HG03025 (cell line): Measurements from ENCODE around the gene TULP4.
"Not testable (repeated sequence)": the region's sequence is repeated elsewhere in the genome, so short reads cannot be mapped to it uniquely, and the experiment has no call there.

ENCODE experiments used
- ATAC-seq: cut with Tn5 transposase; IDR thresholded peaks from one replicate; pipeline ENCODE4 v1.9.1; 2021; ENCODE audit warnings: mild to moderate bottlenecking, moderate library complexity; ENCODE audit not compliant: unreplicated experiment, low FRiP score

Gene TULP4

DNA sequence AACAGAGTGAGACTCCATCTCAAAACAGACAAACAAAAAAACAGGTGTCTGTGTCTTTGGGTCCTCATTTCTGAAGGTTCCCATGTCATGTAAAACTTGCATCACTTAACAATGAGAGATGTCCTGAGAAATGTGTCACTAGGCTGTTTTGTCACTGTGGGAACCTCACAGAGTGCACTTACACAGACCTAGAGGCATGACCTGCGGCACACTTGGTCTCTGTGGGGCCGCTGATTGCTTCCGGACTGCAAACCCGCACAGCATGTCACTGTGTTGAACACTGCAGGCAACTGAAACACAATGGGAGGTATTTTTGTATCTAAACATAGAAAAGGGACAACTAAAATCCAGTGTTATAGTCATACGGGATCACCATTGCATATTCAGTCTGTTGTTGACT lies 205.3 kb downstream of the TULP4 start:
- ATAC-seq: no peak

DNA sequence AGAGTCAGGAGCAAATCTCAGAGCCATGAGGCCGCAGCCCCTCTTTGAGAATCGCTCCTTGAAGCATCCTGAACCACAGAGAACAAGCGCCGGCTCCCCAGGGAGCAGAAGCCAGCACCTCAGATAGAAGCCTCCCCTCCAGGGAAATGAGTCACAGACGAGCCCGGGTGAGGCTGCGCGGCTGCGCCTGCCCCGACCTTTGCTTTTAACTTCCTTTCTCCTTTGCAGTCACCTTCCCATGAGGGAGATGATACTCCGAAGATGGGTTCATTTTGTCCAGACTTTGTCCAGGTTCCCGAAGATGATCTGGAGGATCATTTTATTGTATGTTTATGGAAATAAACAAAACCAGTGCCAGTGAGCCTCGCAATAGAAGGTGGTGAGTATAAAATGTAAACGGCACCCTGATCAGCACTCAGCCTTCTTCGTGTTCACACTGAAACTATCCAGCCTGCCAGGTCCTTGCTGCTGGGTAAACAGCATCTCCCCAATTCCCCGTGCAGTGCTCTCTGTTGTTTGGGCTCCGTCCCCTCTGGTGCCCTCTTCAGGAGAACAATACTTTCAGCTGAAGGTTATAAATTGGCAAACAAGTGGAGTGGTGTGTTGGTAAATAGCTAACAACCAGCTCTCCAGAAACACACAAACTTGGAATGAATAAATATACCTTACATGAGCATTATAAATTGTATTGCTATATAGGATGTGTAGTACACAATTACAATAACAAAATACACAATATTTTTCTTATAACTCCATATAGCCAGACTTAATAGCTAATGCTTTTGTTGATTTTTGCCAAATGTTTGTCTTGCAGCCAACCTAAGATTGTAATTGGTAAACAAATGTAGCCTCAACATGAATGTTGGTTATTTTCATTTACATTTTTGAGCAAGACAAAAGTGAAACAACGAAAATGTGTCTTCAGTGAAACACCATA lies 206.2 kb downstream of the TULP4 start:
- peak; percentile 54 for ATAC-seq

DNA sequence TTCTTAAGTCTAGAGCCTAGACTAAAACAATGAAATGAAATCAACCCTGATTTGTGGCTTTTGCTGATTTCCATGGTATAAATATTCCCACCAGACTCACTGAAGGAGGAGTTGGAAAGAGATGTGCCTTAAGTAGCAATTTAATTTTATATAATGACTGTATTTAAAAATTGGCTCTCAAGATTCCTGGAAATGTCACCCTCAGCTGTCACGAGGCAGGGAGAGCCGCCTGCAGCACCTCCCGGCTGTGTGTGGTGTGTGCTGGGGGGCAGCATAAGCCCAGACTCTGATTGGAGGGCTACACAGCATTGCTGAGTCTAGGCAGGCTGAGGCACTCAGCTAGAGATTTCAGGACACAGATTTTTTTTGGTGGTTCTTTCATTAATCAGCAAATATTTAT lies 207.0 kb downstream of the TULP4 start:
- ATAC-seq: no peak

DNA sequence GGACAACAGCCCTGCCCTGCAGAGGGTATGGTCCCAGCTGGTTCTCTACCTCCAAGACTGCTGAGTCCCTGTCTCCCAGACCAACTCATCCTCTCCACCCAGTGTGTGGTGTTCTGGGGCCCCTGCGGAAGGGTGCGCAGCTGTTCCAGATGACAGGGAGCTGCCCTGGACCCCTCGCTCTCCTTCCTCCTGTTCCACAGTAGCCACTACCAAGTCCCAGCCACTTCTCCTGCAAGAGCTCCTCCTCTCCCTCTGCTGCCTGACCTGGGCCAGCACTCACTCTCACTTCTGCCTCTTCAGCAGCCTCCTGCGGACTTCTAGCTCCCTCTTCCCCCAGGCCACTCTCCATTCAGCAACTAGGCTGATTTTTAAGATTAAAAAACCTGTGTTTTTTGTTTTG lies 207.5 kb downstream of the TULP4 start:
- no peak for ATAC-seq

DNA sequence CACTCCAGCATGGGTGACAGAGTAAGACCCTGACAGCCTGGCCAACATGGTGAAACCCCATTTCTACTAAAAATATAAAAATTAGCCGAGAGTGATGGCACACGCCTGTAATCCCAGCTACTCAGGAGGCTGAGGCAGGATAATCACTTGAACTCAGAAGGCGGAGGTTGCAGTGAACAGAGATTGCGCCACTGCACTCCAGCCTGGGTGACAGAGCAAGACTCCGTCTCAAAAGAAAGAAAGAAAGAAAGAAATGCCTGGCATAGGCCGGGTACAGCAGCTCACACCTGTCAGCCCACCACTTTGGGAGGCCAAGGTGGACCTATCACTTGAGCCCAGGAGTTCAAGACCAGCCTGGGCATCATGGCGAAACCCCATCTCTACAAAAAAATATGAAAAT lies 208.7 kb downstream of the TULP4 start:
- ATAC-seq: not testable (repeated sequence)

DNA sequence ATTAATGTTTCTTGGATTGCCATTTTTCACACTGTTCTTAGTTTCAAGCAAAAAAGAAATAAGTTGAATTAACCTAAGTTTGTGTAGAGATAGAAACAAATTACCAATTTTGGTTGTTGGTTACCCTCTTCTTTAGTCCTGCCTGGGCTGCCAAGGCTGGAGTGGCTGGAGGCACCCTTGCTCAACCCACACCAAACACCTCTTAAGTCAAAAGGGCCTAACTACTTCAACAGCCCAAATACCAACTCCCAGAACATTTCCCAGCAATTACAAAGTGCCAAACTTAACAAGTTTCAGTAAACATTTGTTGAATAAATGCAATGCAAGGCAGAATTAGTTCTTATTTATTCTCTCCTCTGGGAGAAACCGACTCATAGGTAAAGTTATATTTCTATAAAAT lies 209.5 kb downstream of the TULP4 start:
- ATAC-seq: no peak

DNA sequence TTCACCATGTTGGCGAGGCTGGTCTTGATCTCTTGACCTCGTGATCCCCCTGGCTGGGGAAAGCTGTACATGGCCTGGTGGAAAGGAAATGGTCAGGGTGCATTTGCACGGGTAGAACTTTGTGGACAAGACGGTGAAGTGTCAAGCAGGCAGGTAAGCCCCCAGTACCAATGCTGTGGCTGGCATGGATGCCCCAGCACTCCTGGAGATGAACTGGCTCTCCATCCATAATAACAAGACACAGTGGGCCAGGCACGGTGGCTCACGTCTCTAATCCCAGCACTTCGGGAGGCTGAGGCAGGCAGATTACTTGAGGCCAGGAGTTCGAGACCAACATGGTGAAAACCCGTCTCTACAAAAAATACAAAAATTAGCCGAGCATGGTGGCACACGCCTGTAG lies 210.4 kb downstream of the TULP4 start:
- ATAC-seq: no peak

DNA sequence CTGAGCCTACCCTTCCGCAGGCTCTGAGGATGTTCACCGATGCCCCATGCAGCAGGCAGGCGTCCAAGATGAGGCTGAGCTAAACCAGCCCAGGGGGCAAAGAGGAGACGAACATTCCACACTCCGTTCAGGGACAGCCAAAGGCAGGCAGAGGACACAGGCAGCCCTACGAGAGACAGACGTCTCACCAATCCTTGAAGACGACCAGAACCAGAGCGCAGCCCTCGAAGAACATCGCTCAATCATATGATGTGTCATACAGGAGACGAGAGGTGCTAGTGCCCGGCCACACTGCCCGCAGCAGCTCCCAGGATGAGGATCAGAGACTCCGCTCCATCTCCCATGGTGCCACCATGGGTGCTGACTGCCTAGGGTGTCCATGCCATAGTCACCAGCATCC lies 212.0 kb downstream of the TULP4 start:
- no peak for ATAC-seq

DNA sequence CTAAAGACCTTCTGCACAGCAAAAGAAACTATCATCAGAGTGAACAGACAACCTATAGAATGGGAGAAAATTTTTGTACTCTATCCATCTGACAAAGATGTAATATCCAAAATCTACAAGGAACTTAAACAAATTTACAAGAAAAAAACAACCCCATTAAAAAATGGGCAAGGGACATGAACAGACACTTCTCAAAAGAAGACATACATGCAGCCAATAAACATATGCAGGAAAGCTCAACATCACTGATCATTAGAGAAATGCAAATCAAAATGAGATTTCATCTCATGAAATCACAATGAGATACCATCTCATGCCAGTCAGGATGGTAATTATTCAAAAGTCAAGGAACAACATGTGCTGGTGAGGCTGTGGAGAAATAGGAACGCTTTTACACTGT lies 215.6 kb downstream of the TULP4 start:
- ATAC-seq: not testable (repeated sequence)

DNA sequence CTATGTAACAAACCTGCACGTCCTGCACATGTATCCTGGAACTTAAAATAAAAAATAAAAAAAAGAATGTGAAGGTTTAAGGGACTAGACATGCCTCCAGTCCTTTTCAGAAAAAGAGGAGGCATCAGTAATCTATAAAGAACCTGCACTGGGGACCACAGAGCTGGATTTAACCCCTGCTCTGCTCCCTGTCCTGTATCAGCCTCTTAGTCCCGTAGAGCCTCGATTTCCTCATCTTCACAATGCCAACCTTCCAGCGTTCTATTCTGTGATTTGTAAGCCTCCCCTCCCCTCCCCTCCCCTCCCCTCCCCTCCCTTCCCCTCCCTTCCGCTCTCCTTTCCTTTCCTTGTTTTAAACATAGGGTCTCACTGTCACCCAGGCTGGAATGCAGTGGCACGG lies 216.6 kb downstream of the TULP4 start:
- ATAC-seq: no peak

DNA sequence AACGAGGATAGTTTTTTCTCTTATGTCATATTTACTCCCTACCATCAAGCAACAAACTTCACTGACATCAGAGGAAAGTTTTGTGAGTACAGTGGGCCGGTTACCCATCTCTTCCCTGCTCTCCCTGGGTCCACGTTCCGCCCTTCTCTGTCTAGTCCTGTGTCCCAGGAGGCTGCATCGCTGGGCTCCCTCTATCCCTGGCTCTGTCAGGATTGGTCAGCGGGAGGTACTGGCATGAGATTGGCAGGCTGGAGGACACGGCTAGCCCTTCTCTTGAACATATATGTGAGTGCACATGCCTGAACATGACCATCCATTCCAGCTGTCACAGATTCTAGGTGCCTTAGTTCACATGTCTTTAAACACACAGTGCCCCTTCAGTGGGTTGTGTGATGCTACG lies 217.4 kb downstream of the TULP4 start:
- ATAC-seq: no peak

DNA sequence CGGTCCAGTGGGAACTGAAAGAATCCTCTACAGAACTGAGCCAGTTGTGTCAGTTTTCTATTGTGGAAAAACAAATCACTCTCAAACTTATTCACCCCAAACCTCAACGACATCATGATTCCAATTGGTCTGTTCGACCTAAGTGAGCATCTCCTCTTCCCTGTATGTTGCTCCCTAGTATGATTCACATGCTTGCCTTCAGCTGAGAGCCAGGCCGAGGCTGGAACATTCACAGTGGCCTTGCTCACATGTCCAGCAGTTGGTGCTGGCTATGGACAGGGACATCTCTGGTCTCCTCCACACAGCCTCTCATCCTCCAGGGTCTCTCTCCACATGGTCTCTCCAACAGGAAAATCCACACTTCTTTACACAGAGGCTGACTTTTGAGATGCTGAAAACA lies 219.3 kb downstream of the TULP4 start:
- ATAC-seq: no peak

DNA sequence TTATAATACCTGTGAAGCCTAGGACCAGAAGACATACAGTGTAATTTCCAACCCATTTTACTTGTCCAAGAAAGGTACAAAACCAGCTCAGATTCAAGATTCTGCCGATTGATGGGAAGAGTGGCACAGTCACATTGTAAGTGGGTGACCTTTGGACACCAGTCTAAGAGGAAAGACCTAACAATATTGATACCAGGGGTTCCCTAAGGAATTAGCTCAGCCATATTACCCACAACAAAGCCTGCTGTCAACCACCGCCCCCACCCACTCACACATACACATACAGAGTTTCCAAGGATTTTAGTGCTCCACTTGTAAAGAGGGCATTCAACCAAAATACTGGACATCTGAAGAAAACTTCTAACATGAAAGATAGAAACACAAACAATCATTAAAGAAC lies 219.7 kb downstream of the TULP4 start:
- ATAC-seq: no peak

DNA sequence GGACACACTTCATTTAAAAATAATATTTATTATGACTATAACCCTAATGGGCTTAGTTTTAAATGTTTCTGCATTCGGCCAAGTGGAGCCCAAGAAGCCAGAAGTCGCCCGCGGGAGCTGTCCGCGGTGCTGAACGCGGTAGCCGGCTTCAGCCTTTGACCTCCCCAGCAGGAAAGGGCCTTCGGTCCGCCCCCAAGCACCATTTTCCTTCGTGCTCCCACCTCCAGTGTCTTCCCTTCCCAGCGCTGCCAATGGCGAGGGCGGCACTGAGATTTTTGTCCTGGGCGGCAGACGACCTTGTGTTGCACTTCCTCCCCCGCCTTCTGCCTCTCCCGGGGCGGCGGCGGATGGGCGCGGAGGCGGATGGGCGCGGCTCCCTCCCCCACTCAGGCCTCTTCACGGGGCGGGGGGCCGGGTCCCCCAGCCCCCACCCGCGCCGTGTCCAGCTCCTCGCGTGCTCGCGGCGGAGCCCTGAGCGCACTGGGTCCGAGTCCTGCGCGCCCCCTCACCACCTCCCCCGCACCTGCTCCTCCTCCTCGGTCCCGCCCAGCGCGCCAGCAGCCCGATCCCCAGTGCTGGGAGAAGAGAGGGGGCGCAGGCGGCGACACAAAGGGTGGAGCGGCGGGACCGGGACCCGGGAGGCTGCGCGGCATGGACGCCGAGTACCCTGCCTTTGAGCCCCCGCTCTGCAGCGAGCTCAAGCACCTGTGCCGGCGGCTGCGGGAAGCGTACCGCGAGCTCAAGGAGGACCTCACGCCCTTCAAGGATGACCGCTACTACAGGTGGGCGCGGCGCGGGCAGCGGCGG lies 224.0 kb downstream of the TULP4 start:
- ATAC-seq: no peak

DNA sequence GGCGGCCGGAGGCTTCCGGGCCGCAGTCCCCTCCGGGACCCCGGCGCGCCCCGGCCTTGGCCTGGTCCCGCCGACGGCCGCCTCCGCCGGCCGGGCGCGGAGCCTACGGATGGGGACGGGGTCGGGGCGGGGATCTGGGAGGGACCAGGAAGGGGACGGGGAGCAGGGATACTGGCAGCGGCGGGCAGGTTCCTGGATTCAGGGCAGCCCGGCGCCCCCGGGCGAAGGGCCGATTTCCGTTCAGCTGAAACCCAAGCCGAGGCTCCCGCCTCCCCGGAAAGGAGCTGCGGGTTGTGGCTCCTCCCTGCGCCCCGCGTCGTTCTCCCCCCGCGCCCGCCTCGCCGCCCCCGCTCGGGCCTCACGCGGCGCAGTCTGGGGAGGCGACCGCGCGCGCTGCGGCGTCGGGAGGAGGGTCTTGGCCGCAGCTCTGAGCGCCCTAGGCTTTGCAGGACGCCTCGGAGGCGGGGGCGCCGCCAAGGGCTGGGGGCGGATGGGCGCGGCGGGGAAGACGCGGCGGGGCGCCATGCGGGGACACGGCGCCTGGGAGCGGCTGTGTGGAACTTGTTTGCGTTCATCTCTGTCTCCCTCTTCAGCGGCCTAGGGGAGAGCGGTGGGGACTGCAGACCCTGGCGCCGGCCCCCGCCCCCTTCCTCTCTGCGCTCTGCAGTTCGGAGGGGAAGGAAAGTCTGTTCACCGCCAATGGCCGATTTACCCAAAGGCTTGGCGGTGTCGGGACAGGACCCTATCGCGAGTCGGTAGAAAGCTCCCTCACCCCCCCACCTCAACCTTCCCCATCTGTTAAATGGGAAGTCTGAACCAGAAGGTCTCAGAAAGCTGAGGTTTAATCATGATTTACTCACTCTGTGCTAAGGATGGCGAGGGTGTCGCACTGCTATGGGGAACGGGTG lies 224.9 kb downstream of the TULP4 start:
- no peak for ATAC-seq

DNA sequence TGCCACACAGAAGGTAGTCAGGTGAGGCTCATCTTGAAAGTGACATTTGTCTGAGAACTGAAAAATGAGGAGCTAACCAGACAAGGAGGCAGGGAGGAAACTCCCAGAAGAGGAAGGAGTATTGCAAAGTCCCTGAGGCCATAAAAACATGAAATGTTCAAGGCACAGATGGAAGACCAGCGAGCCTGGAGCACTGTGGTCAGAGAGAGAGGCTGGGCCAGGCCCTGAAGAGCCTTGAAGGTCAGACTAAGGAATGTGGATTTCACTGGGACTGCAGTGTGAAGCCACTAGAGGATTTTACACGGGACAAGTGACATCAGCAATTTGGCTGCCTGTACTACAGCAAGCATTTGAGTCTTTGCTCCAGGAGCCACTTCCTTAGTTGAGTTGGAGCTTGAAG lies 226.5 kb downstream of the TULP4 start:
- no peak for ATAC-seq

DNA sequence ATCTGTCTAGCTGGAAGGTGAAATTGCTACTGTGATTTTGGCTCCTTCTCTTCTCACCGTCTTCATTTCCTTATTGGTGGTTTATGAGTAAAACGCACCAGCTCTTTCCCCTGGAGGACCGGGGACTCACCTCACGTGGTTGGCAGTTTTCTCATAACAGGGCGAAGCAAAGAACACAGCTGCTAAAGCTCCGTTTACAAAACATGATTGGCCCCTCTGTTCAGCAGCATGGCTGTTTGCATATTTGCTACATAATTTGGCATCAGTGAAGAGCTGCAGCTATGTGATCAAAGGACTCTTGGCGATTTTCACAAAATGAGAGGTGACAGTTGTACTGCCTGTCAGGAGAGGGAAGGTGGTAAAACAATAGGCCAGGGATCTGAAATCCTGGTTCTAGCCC lies 227.1 kb downstream of the TULP4 start:
- ATAC-seq: no peak

DNA sequence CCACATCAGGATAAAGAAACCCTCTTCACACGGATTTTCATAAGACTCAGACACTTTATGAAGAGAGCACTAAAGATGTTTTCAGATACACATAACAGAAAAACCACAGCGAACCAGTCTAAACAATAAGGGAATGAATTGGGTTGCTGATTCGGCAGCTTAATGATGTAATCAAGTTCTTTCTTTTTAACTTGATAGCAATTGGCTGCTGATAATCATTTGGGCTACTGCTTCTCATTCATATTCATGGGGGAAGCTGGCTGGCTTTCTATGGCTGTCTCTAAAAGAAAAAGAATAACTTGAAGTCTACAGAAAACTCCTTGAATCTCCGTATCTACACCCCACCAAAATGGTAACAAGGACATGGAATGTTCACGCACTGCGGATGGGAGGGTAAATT lies 227.6 kb downstream of the TULP4 start:
- no peak for ATAC-seq

DNA sequence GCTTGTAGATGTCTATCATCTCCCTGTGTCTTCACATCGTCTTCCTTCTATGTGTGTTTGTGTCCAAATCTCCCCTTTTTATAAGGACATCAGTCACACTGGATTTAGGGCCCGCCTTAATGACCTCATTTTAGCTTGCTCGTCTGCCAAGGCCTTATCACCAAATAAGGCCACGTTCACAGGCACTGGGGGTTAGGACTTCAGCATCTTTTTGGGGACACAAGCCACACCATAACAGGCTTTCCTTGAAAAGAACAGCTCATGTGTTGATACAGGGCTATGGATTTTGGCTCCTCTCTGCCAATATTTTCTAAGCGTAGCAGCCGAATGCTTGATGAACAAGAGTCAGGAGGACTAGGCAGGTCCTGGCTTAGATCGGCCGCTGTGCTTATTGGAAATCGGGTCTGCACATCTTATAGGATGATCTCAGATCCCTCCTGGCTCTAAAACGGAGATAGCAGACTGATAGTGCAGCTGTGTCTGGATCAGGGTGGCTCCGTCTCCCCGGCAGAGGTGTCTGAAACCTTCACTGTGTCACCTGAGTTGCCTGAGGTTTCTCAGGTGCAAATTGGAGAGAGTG lies 231.4 kb downstream of the TULP4 start:
- no peak for ATAC-seq

DNA sequence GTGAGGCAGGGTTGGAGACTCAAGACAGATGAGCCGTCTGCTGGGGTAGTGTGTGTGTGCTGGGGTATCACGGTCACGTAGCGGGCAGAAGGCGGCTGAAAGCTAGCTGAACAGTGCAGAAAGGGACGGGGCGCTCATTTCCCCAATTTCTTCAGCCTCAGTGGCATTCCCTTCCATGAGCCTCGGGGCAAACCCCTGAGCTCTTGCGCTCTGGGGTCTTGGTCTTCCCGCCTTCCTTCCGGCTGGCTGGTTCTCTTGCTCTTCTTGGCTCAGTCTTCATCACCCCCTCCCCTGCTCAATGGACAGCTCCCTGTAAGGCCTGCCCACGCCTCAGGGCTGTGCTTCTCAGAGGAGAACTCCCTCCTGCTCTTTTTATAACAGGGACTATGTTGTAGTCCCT lies 232.2 kb downstream of the TULP4 start:
- ATAC-seq: no peak
